ENCODE data around the gene ADCY2.

ADCY2 gene

GRCh38 chr5:7814816-7815215, 418.9 kb downstream of the ADCY2 start:
- TF ChIP-seq, protein P1, sequence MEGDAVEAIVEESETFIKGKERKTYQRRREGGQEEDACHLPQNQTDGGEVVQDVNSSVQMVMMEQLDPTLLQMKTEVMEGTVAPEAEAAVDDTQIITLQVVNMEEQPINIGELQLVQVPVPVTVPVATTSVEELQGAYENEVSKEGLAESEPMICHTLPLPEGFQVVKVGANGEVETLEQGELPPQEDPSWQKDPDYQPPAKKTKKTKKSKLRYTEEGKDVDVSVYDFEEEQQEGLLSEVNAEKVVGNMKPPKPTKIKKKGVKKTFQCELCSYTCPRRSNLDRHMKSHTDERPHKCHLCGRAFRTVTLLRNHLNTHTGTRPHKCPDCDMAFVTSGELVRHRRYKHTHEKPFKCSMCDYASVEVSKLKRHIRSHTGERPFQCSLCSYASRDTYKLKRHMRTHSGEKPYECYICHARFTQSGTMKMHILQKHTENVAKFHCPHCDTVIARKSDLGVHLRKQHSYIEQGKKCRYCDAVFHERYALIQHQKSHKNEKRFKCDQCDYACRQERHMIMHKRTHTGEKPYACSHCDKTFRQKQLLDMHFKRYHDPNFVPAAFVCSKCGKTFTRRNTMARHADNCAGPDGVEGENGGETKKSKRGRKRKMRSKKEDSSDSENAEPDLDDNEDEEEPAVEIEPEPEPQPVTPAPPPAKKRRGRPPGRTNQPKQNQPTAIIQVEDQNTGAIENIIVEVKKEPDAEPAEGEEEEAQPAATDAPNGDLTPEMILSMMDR (IDR thresholded peaks at IDR 0.05), result no peak

GRCh38 chr5:7815892-7816534, 420.1 kb downstream of the ADCY2 start:
- TF ChIP-seq, protein P1 (IDR thresholded peaks at IDR 0.05), result peak; percentile 99

- TF ChIP-seq, protein P1 (IDR thresholded peaks at IDR 0.05), result peak; percentile 57
Measured at GRCh38 chr5:7816535-7816901, 420.6 kb downstream of the ADCY2 start.

DNA sequence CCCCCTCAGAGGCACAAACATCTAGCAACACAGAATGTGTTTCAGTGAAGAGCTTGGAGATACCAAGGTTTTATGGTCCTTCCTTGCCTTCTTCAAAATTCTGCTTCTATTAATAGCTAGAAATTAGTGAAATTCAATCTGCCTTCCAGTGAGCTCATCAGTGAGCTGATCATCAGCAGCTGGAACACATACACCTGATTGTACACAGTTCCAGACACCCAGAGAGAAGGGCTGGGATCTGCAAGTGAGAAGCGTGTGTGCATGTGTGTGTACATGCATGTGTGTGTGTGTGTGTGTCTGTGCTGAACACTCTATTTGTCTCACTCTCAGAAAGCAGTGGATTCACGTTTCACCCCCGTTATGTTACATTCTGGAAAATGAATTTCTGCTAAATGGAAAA, 426.5 kb downstream of the ADCY2 start:
- TF ChIP-seq, protein P1 (IDR thresholded peaks at IDR 0.05), result no peak

DNA sequence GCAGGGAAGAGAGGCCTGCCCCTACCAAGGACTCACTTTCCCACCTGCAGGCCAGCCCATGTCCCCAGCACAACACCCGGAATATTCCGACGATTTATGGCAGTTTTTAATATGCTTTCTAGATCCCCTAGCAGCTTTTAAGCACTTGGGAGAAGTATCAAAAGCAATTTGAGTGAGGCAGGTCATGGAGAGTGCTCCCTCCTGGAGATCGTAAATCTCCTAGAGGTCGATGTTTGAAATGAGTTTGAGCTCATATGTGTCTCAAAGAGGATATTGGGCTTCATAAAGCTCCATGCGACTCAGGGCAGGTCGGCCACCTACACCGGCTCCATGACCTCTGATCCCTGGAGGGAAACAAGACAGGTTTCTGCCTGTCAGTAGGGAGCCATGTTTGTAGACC, 427.7 kb downstream of the ADCY2 start:
- TF ChIP-seq, protein P1 (IDR thresholded peaks at IDR 0.05), result no peak

DNA sequence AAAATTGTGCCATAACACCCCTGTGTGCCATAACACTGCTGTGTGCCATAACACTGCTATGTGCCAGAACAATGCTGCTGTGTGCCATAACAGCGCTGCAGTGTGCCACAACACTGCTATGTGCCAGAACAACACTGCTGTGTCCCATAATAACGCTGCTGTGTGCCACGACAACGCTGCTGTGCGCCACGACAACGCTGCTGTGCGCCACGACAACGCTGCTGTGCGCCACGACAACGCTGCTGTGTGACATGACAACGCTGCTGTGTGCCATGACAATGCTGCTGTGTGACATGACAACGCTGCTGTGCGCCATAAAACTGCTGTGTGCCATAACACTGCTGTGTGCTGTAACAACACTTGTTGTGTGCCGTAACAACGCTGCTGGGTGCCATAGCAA, 429.1 kb downstream of the ADCY2 start:
- TF ChIP-seq, protein P1 (IDR thresholded peaks at IDR 0.05), result no peak

GRCh38 chr5:7825630-7826029, 429.7 kb downstream of the ADCY2 start:
- TF ChIP-seq, protein P1 (IDR thresholded peaks at IDR 0.05), result no peak

DNA sequence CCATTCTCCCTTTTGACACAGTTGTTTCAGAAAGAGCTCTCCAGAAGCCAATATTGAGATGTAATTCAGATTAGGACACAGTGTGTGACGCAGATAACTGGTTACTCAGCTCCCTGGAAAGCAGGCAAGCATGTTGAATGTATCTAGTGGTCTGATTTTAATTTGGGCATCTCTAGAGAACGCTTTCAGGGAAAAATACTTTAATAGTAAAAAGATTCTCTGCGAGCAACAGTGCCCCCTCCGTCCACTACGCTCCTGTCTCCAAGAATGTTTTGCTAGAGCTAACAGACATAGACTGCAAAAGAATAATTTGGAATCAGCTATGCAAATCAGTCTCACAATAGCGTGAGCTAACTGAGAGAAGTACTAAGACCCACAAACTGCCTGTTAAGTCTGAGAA, 431.7 kb downstream of the ADCY2 start:
- TF ChIP-seq, protein P1 (IDR thresholded peaks at IDR 0.05), result no peak

Data from LNCAP (cell line).